Glutamatergic neuron (in vitro differentiated cells): Measurements from ENCODE around the gene KCNJ5. TPM values are rescaled to one million over a fixed set of nuclear protein-coding genes. Genes with fewer than 3 reads are reported as not detected.
A peak's percentile ranks its signal among the peaks of the same experiment; 100 is the strongest.

Experiments
- DNase-seq: peaks from one replicate; pipeline ENCODE4 v3.0.0; 2022
- H3K27ac Mint-ChIP-seq: one replicate; pipeline ENCODE4 v1.8.0; 2020; ENCODE audit warnings: mild to moderate bottlenecking, mixed read lengths, inconsistent platforms; ENCODE audit not compliant: unreplicated experiment
- H3K27me3 Mint-ChIP-seq: one replicate; pipeline ENCODE4 v1.8.0; 2020; ENCODE audit warnings: mild to moderate bottlenecking, moderate library complexity, mixed read lengths, inconsistent platforms; ENCODE audit not compliant: unreplicated experiment
- H3K36me3 Mint-ChIP-seq: one replicate; pipeline ENCODE4 v1.8.0; 2020; ENCODE audit warnings: mild to moderate bottlenecking, mixed read lengths, inconsistent platforms; ENCODE audit not compliant: unreplicated experiment
- H3K4me1 Mint-ChIP-seq: one replicate; pipeline ENCODE4 v1.8.0; 2020; ENCODE audit warnings: mild to moderate bottlenecking, low read depth, mixed read lengths, inconsistent platforms; ENCODE audit not compliant: unreplicated experiment
- H3K4me3 Mint-ChIP-seq: one replicate; pipeline ENCODE4 v1.8.0; 2020; ENCODE audit warnings: mild to moderate bottlenecking, mixed read lengths, inconsistent platforms; ENCODE audit not compliant: unreplicated experiment
- H3K9me3 Mint-ChIP-seq: one replicate; pipeline ENCODE4 v1.8.0; 2020; ENCODE audit warnings: mild to moderate bottlenecking, moderate library complexity, mixed read lengths, inconsistent platforms; ENCODE audit not compliant: unreplicated experiment
- CTCF ChIP-seq: fragments of 200-600 bp; sonication (generic); IDR thresholded peaks from one replicate; pipeline ENCODE4 v1.5.0; 2021; ENCODE audit not compliant: partially characterized antibody, unreplicated experiment
- total RNA-seq: library from RNA; stranded (reverse); fragmentation: NEBNext Ultra II Directional; extraction: Animal tissue kit (Norgen Biotek cat#: 25700); gene quantifications from one replicate; pipeline ENCODE4 v1.2.1, GENCODE V29; 2021; ENCODE audit not compliant: unreplicated experiment

Gene KCNJ5
- total RNA-seq, 1 donor from 2014 or later, result 0.34 TPM

- Mint-ChIP-seq H3K27me3 (peaks cover 15% of the 10 kb centered on the region), H3K4me1 (peaks cover 39% of the 10 kb centered on the region), H3K27ac (no peak overlapping the region), H3K36me3 (no peaks in the 10 kb centered on the region), H3K4me3 (no peak overlapping the region), H3K9me3 (peaks cover 4% of the 10 kb centered on the region)
- DNase-seq, result no peak
- no peak for TF ChIP-seq CTCF
Observed at GRCh38 chr11:128934926-128935325, 43.8 kb downstream of the KCNJ5 start.

- no peak for TF ChIP-seq CTCF
- peak overlapping the region; percentile 65 for H3K4me3 Mint-ChIP-seq
- DNase-seq, result no peak
- H3K9me3 Mint-ChIP-seq, result peaks cover 2% of the 10 kb centered on the region
- H3K27ac Mint-ChIP-seq, result peak overlapping the region; percentile 22
- H3K4me1 Mint-ChIP-seq, result peaks cover 35% of the 10 kb centered on the region
- H3K36me3 Mint-ChIP-seq, result no peaks in the 10 kb centered on the region
- peaks cover 11% of the 10 kb centered on the region for H3K27me3 Mint-ChIP-seq
Observed at GRCh38 chr11:128936606-128937251, 45.6 kb downstream of the KCNJ5 start.

GRCh38 chr11:128937480-128937879, 46.3 kb downstream of the KCNJ5 start:
- Mint-ChIP-seq H3K4me1 (peaks cover 29% of the 10 kb centered on the region), H3K27ac (no peak overlapping the region), H3K27me3 (peaks cover 11% of the 10 kb centered on the region), H3K4me3 (no peak overlapping the region), H3K9me3 (peaks cover 2% of the 10 kb centered on the region), H3K36me3 (no peaks in the 10 kb centered on the region)
- DNase-seq, result no peak
- no peak for TF ChIP-seq CTCF

GRCh38 chr11:128938156-128938885, 47.2 kb downstream of the KCNJ5 start:
- Mint-ChIP-seq H3K9me3 (peaks cover 2% of the 10 kb centered on the region), H3K36me3 (no peaks in the 10 kb centered on the region), H3K27me3 (peaks cover 11% of the 10 kb centered on the region), H3K27ac (no peak overlapping the region), H3K4me3 (no peak overlapping the region), H3K4me1 (peaks cover 29% of the 10 kb centered on the region)
- DNase-seq, result no peak
- TF ChIP-seq CTCF, result no peak

GRCh38 chr11:128939591-128939990, 48.4 kb downstream of the KCNJ5 start:
- peaks cover 34% of the 10 kb centered on the region for H3K4me1 Mint-ChIP-seq
- H3K27ac Mint-ChIP-seq, result no peak overlapping the region
- H3K4me3 Mint-ChIP-seq, result no peak overlapping the region
- H3K27me3 Mint-ChIP-seq, result peaks cover 7% of the 10 kb centered on the region
- DNase-seq, result no peak
- H3K36me3 Mint-ChIP-seq, result no peaks in the 10 kb centered on the region
- TF ChIP-seq CTCF, result no peak
- peaks cover under 1% of the 10 kb centered on the region for H3K9me3 Mint-ChIP-seq
